Subcutaneous adipose tissue (tissue), 4 donors: ENCODE results near the gene SLC17A9. TPM values are rescaled to one million over a fixed set of nuclear protein-coding genes. Genes with fewer than 3 reads are reported as not detected.

Experiments
- CTCF ChIP-seq: fragments of 450-650 bp; IDR thresholded peaks from one replicate; pipeline ENCODE4 v1.5.1; 2016; ENCODE audit warnings: low read depth, mild to moderate bottlenecking, control low read depth, antibody characterized with exemption, moderate library complexity
- total RNA-seq, 4 donors: library from RNA; depleted of rRNA; stranded (reverse); fragments of >200 nt; gene quantifications; one replicate each; pipeline ENCODE4 v1.1.0, GENCODE V29; 2016

Gene SLC17A9
- total RNA-seq, 4 donors from 2014 or later, result 0.38 to 6.8 (median 2.1) TPM

- no peak for TF ChIP-seq CTCF
Measured at GRCh38 chr20:62971211-62971949, 18.9 kb downstream of the SLC17A9 start.

GRCh38 chr20:62971950-62972844 lies 19.7 kb downstream of the SLC17A9 start:
- no peak for TF ChIP-seq CTCF

- TF ChIP-seq CTCF, result no peak
Measured at GRCh38 chr20:62972845-62973745, 20.6 kb downstream of the SLC17A9 start.

- TF ChIP-seq CTCF, result no peak
Measured at GRCh38 chr20:62975251-62975760, 22.8 kb downstream of the SLC17A9 start.

- TF ChIP-seq CTCF, result no peak
Measured at GRCh38 chr20:62975812-62976508, 23.5 kb downstream of the SLC17A9 start.

GRCh38 chr20:62976886-62977285 lies 24.4 kb downstream of the SLC17A9 start:
- no peak for TF ChIP-seq CTCF
